Astrocyte of the hippocampus (primary cell): Measurements from ENCODE around the gene HDLBP.

Experiments
- DNase-seq: peaks from one replicate; pipeline ENCODE4 v3.0.0; 2011; ENCODE audit warnings: low read depth, low spot score

HDLBP gene

DNA sequence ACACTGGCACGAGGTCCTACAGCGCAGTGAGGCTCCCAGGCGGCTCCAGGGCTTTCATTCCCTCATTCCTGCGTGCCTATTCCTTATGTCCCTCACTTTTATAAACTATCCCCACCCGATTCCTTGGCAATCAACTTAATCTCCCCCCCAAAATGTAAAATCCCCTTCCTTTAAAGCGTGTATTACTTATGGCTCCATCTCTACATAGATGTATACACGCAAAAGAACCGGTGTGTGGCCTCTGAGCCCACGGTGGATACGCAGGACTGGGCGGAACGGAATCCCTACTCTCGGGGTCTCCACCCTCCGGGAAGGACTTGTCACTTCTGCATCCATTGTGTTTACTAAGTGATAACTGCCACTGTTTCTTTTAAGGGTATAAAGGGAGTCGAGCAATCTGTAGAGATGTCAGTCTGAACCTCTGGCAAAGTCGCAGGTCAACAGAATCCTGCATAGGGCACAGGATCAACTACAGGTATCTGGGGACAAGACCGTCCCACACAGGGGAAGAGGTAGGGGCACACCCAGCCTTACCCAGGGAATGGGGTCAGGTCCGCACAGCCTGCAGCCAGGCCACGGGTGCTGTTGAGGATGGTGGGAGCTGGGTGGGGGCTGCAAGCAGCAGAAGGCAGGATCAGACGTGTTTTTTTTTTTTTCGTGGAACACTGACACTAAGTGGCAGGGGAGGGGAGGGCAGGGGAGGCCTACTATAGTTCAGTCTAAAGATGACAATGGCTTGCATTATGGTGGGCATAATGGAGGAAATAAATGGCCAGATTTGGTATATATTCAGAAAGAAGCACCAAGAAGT, 42.1 kb downstream of the HDLBP start:
- DNase-seq = peak; percentile 13

DNA sequence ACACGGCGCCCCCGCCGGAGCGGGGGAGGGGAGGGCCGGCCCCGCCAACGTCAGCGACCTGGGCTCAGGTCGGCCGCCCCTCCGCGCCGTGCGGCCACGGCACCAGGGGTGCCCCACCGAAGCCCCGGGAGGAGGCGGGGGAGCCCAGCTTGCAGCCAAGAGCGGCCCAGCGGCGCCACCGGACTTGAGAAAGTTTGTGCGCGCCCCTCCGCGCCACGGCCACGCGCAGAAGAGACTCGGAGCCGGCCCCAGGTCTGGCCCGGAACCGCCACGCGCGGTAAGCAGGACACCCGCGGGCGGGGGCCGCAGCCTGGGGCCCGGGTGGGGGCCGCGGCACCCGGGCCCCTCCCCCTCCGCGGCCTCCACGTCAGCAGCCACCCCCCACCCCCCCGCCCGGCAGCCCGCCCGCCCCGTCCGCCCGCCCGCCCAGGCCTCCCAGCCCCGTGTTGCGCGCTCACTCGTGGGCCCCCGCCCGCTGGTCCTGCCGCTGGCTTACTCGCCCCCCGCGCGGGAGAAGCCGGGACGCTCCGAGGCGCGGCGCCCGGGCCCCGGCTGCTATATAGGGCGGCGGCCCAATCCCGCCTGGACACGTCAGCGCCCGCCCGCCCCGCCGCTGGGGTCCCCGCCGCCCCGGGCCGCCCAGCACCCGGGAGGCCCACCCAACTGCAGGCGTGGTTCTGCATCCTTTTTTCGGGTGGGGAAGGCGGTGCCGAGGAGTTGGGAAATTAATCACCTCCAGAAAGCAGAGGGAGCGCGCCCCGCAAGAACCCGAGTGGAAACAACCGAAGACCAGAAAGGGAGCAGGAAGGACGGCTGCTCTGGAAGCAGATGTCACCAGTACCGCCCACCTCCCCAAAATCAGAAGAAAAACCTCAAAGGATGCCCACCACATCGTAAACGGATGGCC, 42.9 kb downstream of the HDLBP start:
- DNase-seq = peak; percentile 84

DNA sequence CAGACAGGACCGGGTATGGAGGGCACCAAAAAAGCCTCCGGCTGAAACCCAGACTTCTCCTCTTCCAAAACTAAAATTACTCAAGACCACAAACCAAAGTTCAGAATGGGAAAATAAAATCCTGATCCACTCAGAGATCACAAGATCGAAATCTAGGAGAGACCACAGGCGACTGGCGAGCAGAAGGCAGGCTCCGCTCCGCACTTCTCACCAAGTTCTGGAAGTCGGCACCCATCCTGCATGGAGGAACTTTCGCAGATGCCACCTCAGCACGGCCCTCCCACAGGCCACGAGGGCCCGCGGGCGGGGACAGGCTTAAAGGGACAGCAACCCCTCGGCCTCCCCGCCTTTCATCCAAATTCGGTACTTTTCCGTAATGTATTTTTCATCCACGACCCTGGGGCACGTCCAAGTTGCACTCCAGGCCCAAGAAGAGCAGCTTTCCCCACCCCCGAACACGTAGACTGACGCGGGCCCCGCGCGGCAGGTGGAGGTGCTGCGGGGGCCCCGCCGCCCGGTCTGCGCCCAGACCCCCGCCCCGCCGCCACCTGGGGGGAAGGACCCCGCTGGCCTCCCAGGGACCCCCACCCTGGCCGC, 43.7 kb downstream of the HDLBP start:
- DNase-seq = peak; percentile 90

DNA sequence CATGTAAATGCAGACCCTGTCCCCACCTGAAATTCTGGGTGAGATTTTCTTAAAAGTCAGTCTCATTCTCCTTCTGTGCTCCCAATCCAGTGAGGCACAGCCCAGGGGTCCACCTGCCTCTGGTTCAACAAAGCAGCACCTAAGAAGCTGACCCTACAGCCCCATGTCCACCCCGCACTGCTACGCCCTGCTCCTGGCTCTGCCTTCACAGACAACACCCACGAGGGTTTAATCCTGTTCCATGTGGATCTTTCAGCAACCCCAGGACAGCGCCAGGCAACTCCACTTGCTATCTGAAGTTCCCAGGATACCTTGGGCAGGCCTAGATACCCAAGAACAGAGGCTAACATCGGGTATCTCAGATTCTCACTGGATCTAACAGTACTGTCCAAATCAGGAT, 44.9 kb downstream of the HDLBP start:
- no peak for DNase-seq

DNA sequence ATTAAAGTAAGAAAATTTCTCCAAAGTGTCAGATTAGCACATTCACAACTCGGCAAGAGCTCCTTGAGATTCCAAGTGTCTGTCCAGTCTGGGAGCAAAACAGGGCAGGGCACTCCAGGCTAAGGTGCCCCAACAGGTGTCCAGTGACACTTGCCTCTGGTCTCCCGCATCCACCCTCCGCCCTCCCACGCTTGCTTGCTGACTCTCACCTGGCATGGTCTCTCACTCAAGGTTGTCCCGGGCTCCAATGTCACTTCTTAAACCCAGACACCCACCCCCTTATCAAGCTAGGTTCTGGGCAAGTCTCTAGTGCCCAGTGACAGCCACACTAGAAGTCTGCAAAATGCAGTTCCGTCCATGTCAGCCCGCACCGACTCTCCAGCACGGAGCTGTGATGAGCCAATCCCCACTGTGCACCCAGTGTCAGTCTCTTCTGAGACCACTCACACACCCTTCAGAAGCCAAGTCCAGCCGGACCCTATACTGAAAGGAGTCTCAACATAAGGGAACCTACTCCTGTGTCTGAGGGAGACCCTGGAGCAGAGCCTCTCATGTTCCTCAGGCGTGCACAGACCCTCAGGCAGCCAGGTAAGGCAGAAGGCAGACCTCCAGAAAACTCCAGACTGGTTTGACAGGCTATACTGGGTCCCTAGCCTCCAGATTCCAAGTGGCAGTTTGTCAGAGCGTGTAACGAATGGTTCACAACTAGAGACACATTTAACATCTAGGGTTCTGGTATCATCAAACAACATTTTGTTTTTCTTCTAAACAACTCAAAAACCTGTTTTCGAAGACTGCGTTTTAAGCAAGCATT, 45.6 kb downstream of the HDLBP start:
- no peak for DNase-seq

GRCh38 chr2:241268716-241269445, 46.6 kb downstream of the HDLBP start:
- DNase-seq = peak; percentile 14

DNA sequence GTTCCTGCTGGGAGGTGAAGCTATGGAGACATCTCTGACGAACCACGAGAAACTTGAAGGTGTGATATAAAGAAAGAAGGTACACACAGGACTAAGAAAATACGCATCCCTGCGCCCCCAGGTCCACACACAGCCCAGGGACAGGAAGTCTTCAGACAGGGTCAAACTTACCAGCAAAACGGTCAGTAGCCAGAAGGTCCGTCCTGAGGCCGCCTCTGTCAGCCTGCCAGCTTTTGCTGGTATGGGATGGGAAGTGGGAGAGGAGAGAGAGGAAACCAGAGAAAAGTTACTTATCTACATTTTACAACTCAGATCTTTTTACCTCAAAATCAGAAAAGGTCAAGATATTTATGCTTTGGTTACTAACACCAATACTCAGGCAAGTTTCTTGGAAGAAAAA, 47.2 kb downstream of the HDLBP start:
- DNase-seq = no peak

- no peak for DNase-seq
Observed at GRCh38 chr2:241267249-241268067, 48.0 kb downstream of the HDLBP start.

DNA sequence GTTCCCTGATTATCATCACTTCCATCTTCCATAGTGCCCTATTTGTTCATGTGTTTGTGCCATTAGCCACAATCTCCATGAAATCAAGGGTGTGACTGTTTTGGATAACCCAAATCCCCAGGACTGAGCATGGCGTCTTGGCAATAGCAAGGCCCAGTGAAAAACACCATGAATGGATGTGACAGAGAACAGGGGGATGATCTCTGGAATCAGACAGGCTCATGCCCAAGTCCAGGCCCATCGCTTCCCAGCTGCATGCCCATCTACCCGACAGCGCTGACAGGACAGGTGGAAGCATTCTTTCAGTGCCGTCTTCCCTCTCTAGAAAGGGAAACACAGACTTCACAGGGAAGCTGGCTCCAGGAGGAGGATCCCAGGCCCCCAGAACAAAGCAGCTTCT, 50.0 kb downstream of the HDLBP start:
- DNase-seq = no peak

DNA sequence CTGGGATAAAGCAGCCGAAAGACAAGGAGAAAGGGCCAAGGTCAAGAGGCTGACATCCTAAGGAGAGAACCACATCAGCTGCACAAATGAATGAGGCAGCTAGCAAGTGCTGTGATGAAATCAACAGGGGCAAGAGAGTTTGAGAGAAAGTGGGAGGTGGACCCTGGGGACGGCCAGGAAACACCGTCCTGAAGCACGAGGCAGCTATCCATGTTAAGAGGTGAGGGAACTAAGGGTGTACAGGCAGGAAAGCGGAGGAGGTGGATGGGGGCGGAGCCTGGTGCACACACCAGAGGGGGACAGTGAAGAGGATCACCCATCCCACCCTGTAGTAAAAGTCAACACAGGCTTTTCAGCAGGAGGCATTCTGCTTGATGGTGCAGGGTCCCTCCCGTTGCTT, 52.4 kb downstream of the HDLBP start:
- no peak for DNase-seq

DNA sequence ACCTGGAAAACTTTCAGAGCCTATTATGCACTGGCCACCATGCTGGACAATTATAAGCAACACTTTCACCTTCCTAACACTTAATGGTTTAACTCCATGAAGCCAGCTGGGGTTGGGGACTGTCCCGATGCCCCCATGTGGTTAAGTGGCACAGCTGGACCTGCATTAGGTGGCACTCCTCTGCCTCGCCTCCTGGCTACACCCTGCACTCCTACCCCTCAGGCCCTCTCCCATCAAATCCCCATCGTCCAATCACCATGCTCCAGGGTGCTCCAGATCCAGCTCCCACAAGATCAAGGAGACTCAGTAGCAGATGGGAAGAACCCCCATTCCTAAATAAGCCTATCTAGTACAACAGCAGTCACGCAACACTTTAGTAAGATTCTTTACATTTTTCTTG, 53.8 kb downstream of the HDLBP start:
- no peak for DNase-seq

- no peak for DNase-seq
Observed at GRCh38 chr2:241260911-241261310, 54.6 kb downstream of the HDLBP start.

GRCh38 chr2:241258505-241259280, 56.8 kb downstream of the HDLBP start:
- DNase-seq = no peak

DNA sequence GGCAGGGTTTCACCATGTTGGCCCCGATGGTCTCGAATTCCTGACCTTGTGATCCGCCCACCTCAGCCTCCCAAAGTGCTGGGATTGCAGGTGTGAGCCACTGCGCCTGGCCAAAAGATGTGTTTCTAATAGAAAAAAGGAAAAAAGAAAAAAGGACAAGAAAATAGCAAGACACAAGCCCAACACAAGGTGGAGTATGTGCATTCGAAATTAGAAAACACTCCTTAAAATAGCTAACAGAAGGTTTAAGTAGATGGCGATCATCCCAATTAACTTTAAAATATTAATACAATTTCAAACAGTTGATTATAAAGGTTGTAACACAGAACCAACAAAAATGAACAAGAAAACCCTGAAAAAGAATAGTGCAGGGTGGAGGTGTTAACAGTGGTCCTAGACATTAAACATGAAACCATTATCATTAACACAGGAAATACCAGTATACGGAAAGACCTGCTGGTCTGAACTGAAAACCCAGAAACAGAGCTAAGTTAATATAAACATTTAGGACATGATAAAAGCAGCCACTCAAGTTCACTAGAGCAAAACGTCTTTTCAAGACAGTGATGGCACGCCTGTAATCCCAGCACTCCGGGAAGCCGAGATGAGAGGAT, 57.9 kb downstream of the HDLBP start:
- DNase-seq = no peak

DNA sequence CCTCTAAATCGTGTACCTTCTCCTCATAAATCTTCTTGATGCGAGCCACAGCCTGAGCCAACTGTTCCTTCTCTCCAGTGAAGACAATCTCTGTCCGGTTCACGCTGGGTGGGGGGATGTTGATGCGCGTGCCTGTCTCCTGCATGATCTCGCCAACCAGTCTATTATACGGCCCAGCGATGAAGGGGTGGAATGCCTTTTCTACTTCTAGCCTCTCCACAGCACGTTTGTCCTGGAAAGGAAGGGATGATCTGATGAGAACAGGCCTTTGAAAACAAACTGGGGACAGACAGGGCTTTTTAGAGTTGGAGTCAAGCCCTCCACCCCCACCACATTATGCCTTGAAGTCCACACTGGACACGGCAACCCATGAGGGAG, 59.3 kb downstream of the HDLBP start:
- no peak for DNase-seq

GRCh38 chr2:241255542-241256167, 59.8 kb downstream of the HDLBP start:
- DNase-seq = no peak

GRCh38 chr2:241254904-241255351, 60.5 kb downstream of the HDLBP start:
- DNase-seq = no peak

DNA sequence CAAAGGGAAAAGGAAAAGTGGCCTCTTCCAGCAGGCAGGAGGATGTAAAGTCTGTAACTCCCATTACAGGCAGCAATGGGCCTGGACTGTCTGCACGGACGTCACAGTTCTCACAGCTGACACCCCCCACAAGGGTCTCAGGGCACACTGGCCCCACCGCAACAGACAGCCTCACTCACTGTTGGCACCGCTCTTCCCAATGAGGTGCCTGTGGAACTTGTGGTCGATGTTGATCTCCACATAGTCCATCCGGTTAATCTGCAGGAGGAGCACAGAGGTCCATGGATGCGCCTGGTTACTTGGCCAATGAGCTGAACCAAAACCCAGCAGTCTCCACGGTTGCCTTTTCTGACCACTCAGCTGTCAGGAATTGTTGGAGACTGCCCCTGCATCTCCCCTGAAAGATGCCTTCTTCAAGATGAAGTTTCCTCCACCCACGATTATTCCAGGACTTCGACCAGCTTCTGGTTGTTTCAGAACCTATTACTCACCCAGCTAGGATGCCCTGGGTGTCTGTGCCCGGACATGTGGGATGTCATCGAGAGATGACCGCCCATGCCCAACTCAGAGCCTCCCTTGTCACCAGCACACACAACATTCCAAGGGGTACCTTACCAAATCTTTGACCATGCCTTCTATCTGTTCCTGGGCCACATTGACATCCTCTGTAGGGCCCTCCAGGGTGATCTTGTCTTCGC, 62.5 kb downstream of the HDLBP start:
- DNase-seq = no peak
